A549 (cell line): ENCODE measurements around the gene TMEM63C. TPM values are rescaled to one million over a fixed set of nuclear protein-coding genes. Genes with fewer than 3 reads are reported as not detected.
"Not testable (repeated sequence)": the region's sequence is repeated elsewhere in the genome, so short reads cannot be mapped to it uniquely, and the experiment has no call there.

Experiments
- ATAC-seq, 2 experiments: fragments of 200-7000 bp in 1 of 2; fragments of >200 bp in 1 of 2; cut with Nextera tagmentation in 1 of 2; cut with Tn5 transposase in 1 of 2; 3 replicates each; pipeline versions ENCODE4 v1.8.0 to v1.9.1; 2018 to 2020; ENCODE audit warnings: mild to moderate bottlenecking in 1 of 2, moderate library complexity in 1 of 2
- CTCF ChIA-PET: fragments of 300-600 bp; sonication (Branson Sonifier 250); formaldehyde crosslinking; extraction: SDS; loops from one replicate; lab custom pipeline; 2021; ENCODE audit warnings: antibody characterized with exemption, inconsistent platforms; lab: Yijun Ruan, JAX
- POLR2A ChIA-PET: fragments of 350-600 bp; formaldehyde crosslinking; extraction: SDS; loops from one replicate; lab custom pipeline; 2021; ENCODE audit warnings: antibody characterized with exemption, inconsistent platforms; lab: Yijun Ruan, JAX
- DNase-seq, 2 experiments: peaks; one replicate each; pipeline versions ENCODE4 v3.0.0 to v3.0.0-alpha.2; 2011 to 2016; ENCODE audit warnings: low read depth in 1 of 2, low spot score in 1 of 2
- FAIRE-seq: peaks from 2 replicates; lab custom pipeline; 2011; peaks lifted over from hg19 to GRCh38; lab: Jason Lieb, UNC
- H3K27ac ChIP-seq, 2 experiments: fragments of >200 bp; sonication (Bioruptor Twin); formaldehyde crosslinking; 3 replicates each; pipeline ENCODE4 v1.5.1; 2016 to 2017
- H3K4me1 ChIP-seq: fragments of >200 bp; sonication (Bioruptor Twin); formaldehyde crosslinking; 3 replicates; pipeline ENCODE4 v1.6.1; 2016
- H3K4me2 ChIP-seq: fragments of >200 bp; sonication (Bioruptor Twin); formaldehyde crosslinking; 3 replicates; pipeline ENCODE4 v1.6.1; 2016
- H3K4me3 ChIP-seq: fragments of >200 bp; sonication (Bioruptor Twin); formaldehyde crosslinking; 3 replicates; pipeline ENCODE4 v1.5.1; 2016
- H3K9me3 ChIP-seq: fragments of >200 bp; sonication (Bioruptor Twin); formaldehyde crosslinking; 3 replicates; pipeline ENCODE4 v1.6.1; 2016
- CBX2 ChIP-seq: fragments of 200-600 bp; sonication (generic); IDR thresholded peaks from 2 replicates; pipeline ENCODE4 v1.6.1; 2016; ENCODE audit warnings: low read depth, mild to moderate bottlenecking, borderline replicate concordance
- CBX8 ChIP-seq: fragments of 200-600 bp; sonication (generic); IDR thresholded peaks from 2 replicates; pipeline ENCODE4 v1.6.1; 2016
- EHF ChIP-seq: fragments of 250-450 bp; sonication (Bioruptor Pico); IDR thresholded peaks from 2 replicates; pipeline ENCODE4 v1.5.0; 2020; ENCODE audit warnings: mild to moderate bottlenecking
- HDAC2 ChIP-seq: fragments of 200-600 bp; sonication (generic); IDR thresholded peaks from 2 replicates; pipeline ENCODE4 v1.6.1; 2016
- HEYL ChIP-seq: fragments of 250-450 bp; sonication (Bioruptor Pico); IDR thresholded peaks from 2 replicates; pipeline ENCODE4 v1.8.0; 2021; ENCODE audit warnings: mild to moderate bottlenecking, moderate library complexity
- MAFK ChIP-seq: fragments of 450-650 bp; IDR thresholded peaks from 2 replicates; pipeline ENCODE4 v1.6.1; 2014; ENCODE audit not compliant: partially characterized antibody
- MAZ ChIP-seq: fragments of 150-350 bp; IDR thresholded peaks from 2 replicates; pipeline ENCODE4 v1.6.1; 2014; ENCODE audit warnings: antibody characterized with exemption, low read depth, low read length, borderline replicate concordance
- MYC ChIP-seq: IDR thresholded peaks from 2 replicates; pipeline ENCODE4 v1.6.1; 2012; ENCODE audit warnings: mild to moderate bottlenecking, inconsistent platforms, low read length, improper control_type of control experiment, borderline replicate concordance
- RAD21 ChIP-seq, 2 experiments: fragments of >200 bp in 1 of 2; sonication (Bioruptor Twin) in 1 of 2; formaldehyde crosslinking in 1 of 2; IDR thresholded peaks in 1 of 2; conservative IDR thresholded peaks in 1 of 2; 2 replicates in 1 of 2; 3 replicates in 1 of 2; pipeline ENCODE4 v1.6.1; 2012 to 2018; ENCODE audit warnings: inconsistent platforms in 1 of 2
- SMC3 ChIP-seq: fragments of >200 bp; sonication (Bioruptor Twin); formaldehyde crosslinking; IDR thresholded peaks from 3 replicates; pipeline ENCODE4 v1.6.1; 2018; ENCODE audit warnings: inconsistent platforms
- ZC3H11A ChIP-seq: fragments of 450-650 bp; IDR thresholded peaks from 2 replicates; pipeline ENCODE4 v1.6.1; 2014; ENCODE audit warnings: antibody characterized with exemption, mild to moderate bottlenecking
- ZNF302 ChIP-seq: fragments of 250-450 bp; sonication (Bioruptor Pico); IDR thresholded peaks from 2 replicates; pipeline ENCODE4 v1.9.0; 2021; ENCODE audit warnings: inconsistent platforms, mild to moderate bottlenecking, moderate library complexity
- WGBS: methylation state at CpG from one replicate; pipeline ENCODE4 v1.1.6; 2017; ENCODE audit errors: missing lambda C conversion rate; 5-methylcytosine and 5-hydroxymethylcytosine counted together
- polyA plus RNA-seq, 4 experiments: library from polyadenylated mRNA; depleted of rRNA in 3 of 4; stranded (reverse); fragments of >200 nt; fragmentation: RNase III in 1 of 4; extraction: RNeasy Plus Mini Kit Qiagen cat#74134 plus additional on column Dnase treatment in 1 of 4; gene quantifications; 2 replicates in 3 of 4; 3 replicates in 1 of 4; pipeline ENCODE4 v1.2.3, GENCODE V29; 2011 to 2017
- TF ChIP-seq, protein P1 (sequence below): fragments of >200 bp; sonication (Bioruptor Twin); formaldehyde crosslinking; IDR thresholded peaks from 3 replicates; pipeline ENCODE4 v1.6.1; 2016
- TF ChIP-seq, protein P2 (sequence below): IDR thresholded peaks from 2 replicates; pipeline ENCODE4 v1.6.1; 2012
- TF ChIP-seq, protein P3 (sequence below): IDR thresholded peaks from 2 replicates; pipeline ENCODE4 v1.6.1; 2012; ENCODE audit warnings: low read depth, borderline replicate concordance
- TF ChIP-seq, protein P4 (sequence below): fragments of >200 bp; sonication (Bioruptor Twin); formaldehyde crosslinking; IDR thresholded peaks from 2 replicates; pipeline ENCODE4 v1.6.1; 2016
- TF ChIP-seq, protein P5 (sequence below): fragments of 250-450 bp; sonication (Bioruptor Pico); IDR thresholded peaks from 2 replicates; pipeline ENCODE4 v1.5.0; 2021; ENCODE audit warnings: mild to moderate bottlenecking, moderate library complexity, borderline replicate concordance
- TF ChIP-seq, protein P6 (sequence below): fragments of >200 bp; sonication (Bioruptor Twin); formaldehyde crosslinking; IDR thresholded peaks from 3 replicates; pipeline ENCODE4 v1.5.1; 2016

TMEM63C gene
- polyA plus RNA-seq, 2 of the 4 experiments (the other 2 are of a cell fraction) = 0.43 to 0.57 TPM

DNA sequence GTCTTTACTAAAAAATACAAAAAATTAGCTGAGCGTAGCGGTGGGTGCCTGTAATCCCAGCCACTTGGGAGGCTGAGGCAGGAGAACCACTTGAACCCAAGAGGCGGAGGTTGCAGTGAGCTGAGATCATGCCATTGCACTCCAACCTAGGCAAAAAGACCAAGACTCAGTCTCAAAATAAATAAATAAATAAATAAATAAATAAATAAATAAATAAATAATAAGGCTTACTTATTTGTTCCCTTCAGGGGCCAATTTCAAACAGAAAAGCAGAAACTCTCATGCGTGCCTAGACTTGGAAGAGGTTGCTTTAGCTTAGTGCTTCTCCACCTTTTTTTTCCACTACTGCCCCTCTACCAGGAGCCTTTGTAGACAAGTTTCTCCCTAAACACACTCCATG is 99.3 kb downstream of the TMEM63C start:
- ATAC-seq, H3K9me3 ChIP-seq, FAIRE-seq, H3K4me2 ChIP-seq, H3K4me1 ChIP-seq, H3K4me3 ChIP-seq, DNase-seq, H3K27ac ChIP-seq, POLR2A ChIA-PET: not testable (repeated sequence)
- CTCF ChIA-PET = interaction anchor here (1.1 to 2.7 kb wide), 3 partner anchors 23 to 45 kb away, joined by 3 to 7 read pairs (median 5); no protein-coding TSS in a partner anchor
- 97% methylated on average over 4 of the region's 4 CpGs for WGBS
- peak; percentile 69 for TF ChIP-seq ZC3H11A

DNA sequence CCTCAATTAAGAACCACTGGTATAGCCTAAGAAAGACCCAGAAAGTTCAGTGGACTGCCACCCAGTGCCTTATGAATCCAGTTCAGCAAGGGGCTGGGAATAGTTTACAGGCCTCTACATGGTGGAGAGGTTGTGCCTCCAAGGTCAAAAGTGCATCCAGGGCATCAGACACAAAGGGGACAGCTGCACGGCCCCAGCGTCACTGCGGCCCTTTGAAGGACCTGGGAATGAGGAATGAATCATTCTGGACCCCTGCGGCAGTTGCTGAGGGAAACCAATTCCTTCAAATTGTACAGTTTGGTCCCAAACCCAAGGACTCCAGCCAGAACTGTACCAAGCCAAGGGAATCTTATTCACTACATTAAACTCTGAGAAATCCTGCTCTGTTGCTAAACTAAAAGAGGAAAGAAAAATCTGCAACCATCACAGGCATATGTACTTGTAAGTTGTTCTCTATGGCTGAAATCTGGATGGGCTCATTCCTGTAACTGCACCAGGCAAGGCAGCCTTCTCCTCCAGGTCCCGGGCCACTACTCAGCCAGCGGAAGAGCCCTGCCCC is 100.3 kb downstream of the TMEM63C start:
- WGBS = 93% methylated on average over 6 of the region's 6 CpGs
- no peak overlapping the region for H3K4me2 ChIP-seq
- DNase-seq (no peak), FAIRE-seq (no peak), ATAC-seq (no peak)
- no peaks in the 10 kb centered on the region for H3K9me3 ChIP-seq
- CTCF ChIA-PET = interaction anchor here (0.6 to 3.0 kb wide), 3 partner anchors 19 to 135 kb away, joined by 3 to 13 read pairs (median 11); no protein-coding TSS in a partner anchor
- no peak for TF ChIP-seq CBX2
- TF ChIP-seq HDAC2 = no peak
- no peak for TF ChIP-seq ZC3H11A
- TF ChIP-seq RAD21 (conservative IDR thresholded peaks at IDR 0.05 in 1 of 2, IDR thresholded peaks at IDR 0.05 in 1 of 2) = no peak
- TF ChIP-seq, protein P1, sequence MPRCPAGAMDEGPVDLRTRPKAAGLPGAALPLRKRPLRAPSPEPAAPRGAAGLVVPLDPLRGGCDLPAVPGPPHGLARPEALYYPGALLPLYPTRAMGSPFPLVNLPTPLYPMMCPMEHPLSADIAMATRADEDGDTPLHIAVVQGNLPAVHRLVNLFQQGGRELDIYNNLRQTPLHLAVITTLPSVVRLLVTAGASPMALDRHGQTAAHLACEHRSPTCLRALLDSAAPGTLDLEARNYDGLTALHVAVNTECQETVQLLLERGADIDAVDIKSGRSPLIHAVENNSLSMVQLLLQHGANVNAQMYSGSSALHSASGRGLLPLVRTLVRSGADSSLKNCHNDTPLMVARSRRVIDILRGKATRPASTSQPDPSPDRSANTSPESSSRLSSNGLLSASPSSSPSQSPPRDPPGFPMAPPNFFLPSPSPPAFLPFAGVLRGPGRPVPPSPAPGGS = no peak
- no peak for TF ChIP-seq ZNF302 (CRISPR knock-in tag)
- TF ChIP-seq MAFK = no peak
- TF ChIP-seq MYC = no peak
- TF ChIP-seq HEYL = no peak
- TF ChIP-seq SMC3 = no peak
- no peak for TF ChIP-seq MAZ
- TF ChIP-seq, protein P2, sequence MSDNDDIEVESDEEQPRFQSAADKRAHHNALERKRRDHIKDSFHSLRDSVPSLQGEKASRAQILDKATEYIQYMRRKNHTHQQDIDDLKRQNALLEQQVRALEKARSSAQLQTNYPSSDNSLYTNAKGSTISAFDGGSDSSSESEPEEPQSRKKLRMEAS = no peak
- TF ChIP-seq, protein P3, sequence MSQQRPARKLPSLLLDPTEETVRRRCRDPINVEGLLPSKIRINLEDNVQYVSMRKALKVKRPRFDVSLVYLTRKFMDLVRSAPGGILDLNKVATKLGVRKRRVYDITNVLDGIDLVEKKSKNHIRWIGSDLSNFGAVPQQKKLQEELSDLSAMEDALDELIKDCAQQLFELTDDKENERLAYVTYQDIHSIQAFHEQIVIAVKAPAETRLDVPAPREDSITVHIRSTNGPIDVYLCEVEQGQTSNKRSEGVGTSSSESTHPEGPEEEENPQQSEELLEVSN = no peak
- TF ChIP-seq, protein P4, sequence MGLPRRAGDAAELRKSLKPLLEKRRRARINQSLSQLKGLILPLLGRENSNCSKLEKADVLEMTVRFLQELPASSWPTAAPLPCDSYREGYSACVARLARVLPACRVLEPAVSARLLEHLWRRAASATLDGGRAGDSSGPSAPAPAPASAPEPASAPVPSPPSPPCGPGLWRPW = no peak
- TF ChIP-seq, protein P5, sequence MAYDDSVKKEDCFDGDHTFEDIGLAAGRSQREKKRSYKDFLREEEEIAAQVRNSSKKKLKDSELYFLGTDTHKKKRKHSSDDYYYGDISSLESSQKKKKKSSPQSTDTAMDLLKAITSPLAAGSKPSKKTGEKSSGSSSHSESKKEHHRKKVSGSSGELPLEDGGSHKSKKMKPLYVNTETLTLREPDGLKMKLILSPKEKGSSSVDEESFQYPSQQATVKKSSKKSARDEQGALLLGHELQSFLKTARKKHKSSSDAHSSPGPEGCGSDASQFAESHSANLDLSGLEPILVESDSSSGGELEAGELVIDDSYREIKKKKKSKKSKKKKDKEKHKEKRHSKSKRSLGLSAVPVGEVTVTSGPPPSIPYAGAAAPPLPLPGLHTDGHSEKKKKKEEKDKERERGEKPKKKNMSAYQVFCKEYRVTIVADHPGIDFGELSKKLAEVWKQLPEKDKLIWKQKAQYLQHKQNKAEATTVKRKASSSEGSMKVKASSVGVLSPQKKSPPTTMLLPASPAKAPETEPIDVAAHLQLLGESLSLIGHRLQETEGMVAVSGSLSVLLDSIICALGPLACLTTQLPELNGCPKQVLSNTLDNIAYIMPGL (CRISPR knock-in tag) = no peak
- no peak for TF ChIP-seq CBX8
- TF ChIP-seq EHF = no peak
- TF ChIP-seq, protein P6, sequence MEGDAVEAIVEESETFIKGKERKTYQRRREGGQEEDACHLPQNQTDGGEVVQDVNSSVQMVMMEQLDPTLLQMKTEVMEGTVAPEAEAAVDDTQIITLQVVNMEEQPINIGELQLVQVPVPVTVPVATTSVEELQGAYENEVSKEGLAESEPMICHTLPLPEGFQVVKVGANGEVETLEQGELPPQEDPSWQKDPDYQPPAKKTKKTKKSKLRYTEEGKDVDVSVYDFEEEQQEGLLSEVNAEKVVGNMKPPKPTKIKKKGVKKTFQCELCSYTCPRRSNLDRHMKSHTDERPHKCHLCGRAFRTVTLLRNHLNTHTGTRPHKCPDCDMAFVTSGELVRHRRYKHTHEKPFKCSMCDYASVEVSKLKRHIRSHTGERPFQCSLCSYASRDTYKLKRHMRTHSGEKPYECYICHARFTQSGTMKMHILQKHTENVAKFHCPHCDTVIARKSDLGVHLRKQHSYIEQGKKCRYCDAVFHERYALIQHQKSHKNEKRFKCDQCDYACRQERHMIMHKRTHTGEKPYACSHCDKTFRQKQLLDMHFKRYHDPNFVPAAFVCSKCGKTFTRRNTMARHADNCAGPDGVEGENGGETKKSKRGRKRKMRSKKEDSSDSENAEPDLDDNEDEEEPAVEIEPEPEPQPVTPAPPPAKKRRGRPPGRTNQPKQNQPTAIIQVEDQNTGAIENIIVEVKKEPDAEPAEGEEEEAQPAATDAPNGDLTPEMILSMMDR = no peak
- H3K4me1 ChIP-seq = no peaks in the 10 kb centered on the region
- no peak overlapping the region for H3K27ac ChIP-seq
- POLR2A ChIA-PET = no interaction called here
- H3K4me3 ChIP-seq = no peak overlapping the region
